Measurements from ENCODE around the gene SOCS3.

Gene SOCS3

GRCh38 chr17:78379131-78379491, 19.2 kb upstream of the SOCS3 start:
- no peak for DNase-seq (ENCODE audit: low spot score in 2 of 2)
- no peak for ATAC-seq
- Mint-ChIP-seq H3K27ac (peak overlapping the region; percentile 96), H3K9me3 (no peaks in the 10 kb centered on the region), H3K4me3 (peak overlapping the region; percentile 97), H3K4me1 (peaks cover 62% of the 10 kb centered on the region), H3K36me3 (peaks cover 44% of the 10 kb centered on the region)

GRCh38 chr17:78378225-78379130, 18.6 kb upstream of the SOCS3 start, which contains the start of gene PGS1:
TSS of gene PGS1 (plus strand) at chr17:78378649. CDS start at chr17:78378666, 17 bp downstream.
- DNase-seq (ENCODE audit: low spot score in 2 of 2) (peak; percentile 81 to 92), ATAC-seq (peak; percentile 61)
- Mint-ChIP-seq H3K27ac (peak within 1 kb of the TSS; percentile 96), H3K9me3 (no peaks in the 10 kb centered on the region), H3K36me3 (peaks cover 38% of the 10 kb centered on the region), H3K4me3 (peak within 1 kb of the TSS; percentile 97), H3K4me1 (peaks cover 56% of the 10 kb centered on the region)

GRCh38 chr17:78377858-78378224, 18.0 kb upstream of the SOCS3 start:
- Mint-ChIP-seq H3K4me1 (peaks cover 50% of the 10 kb centered on the region), H3K9me3 (no peaks in the 10 kb centered on the region), H3K36me3 (peaks cover 32% of the 10 kb centered on the region), H3K27ac (peak overlapping the region; percentile 96), H3K4me3 (peak overlapping the region; percentile 97)
- ATAC-seq: no peak
- peak in 1 of 2 donors; percentile 55 for DNase-seq (ENCODE audit: low spot score in 2 of 2)

GRCh38 chr17:78376161-78376560, 16.3 kb upstream of the SOCS3 start:
- peaks cover 22% of the 10 kb centered on the region for H3K36me3 Mint-ChIP-seq
- H3K27ac Mint-ChIP-seq: no peak overlapping the region
- no peak overlapping the region for H3K4me3 Mint-ChIP-seq
- DNase-seq (ENCODE audit: low spot score in 2 of 2) (no peak), ATAC-seq (no peak)
- peaks cover 33% of the 10 kb centered on the region for H3K4me1 Mint-ChIP-seq
- no peaks in the 10 kb centered on the region for H3K9me3 Mint-ChIP-seq

GRCh38 chr17:78375401-78376151, 15.7 kb upstream of the SOCS3 start:
- Mint-ChIP-seq H3K9me3 (no peaks in the 10 kb centered on the region), H3K4me3 (no peak overlapping the region), H3K4me1 (peaks cover 27% of the 10 kb centered on the region), H3K27ac (no peak overlapping the region), H3K36me3 (peaks cover 17% of the 10 kb centered on the region)
- no peak for DNase-seq (ENCODE audit: low spot score in 2 of 2)
- no peak for ATAC-seq

GRCh38 chr17:78374631-78375274, 14.9 kb upstream of the SOCS3 start:
- Mint-ChIP-seq H3K4me3 (no peak overlapping the region), H3K36me3 (peaks cover 9% of the 10 kb centered on the region), H3K27ac (no peak overlapping the region), H3K4me1 (peaks cover 20% of the 10 kb centered on the region), H3K9me3 (no peaks in the 10 kb centered on the region)
- ATAC-seq: no peak
- no peak for DNase-seq (ENCODE audit: low spot score in 2 of 2)

GRCh38 chr17:78374189-78374588, 14.3 kb upstream of the SOCS3 start:
- no peak for DNase-seq (ENCODE audit: low spot score in 2 of 2)
- no peak overlapping the region for H3K4me3 Mint-ChIP-seq
- peaks cover 17% of the 10 kb centered on the region for H3K4me1 Mint-ChIP-seq
- no peak overlapping the region for H3K27ac Mint-ChIP-seq
- no peak for ATAC-seq
- H3K9me3 Mint-ChIP-seq: no peaks in the 10 kb centered on the region
- peaks cover 5% of the 10 kb centered on the region for H3K36me3 Mint-ChIP-seq

- no peak for ATAC-seq
- no peaks in the 10 kb centered on the region for H3K36me3 Mint-ChIP-seq
- no peak overlapping the region for H3K4me3 Mint-ChIP-seq
Observed at GRCh38 chr17:78372841-78373240, 13.0 kb upstream of the SOCS3 start.

GRCh38 chr17:78371056-78371455, 11.2 kb upstream of the SOCS3 start:
- Mint-ChIP-seq H3K36me3 (no peaks in the 10 kb centered on the region), H3K4me1 (peaks cover 6% of the 10 kb centered on the region), H3K4me3 (no peak overlapping the region), H3K9me3 (no peaks in the 10 kb centered on the region), H3K27ac (no peak overlapping the region)
- no peak for ATAC-seq
- no peak for DNase-seq (ENCODE audit: low spot score in 2 of 2)

More at GRCh38 chr17:78372841-78373240, 13.0 kb upstream of the SOCS3 start:
- peak overlapping the region; percentile 66 for H3K27ac Mint-ChIP-seq
- no peak for DNase-seq (ENCODE audit: low spot score in 2 of 2)
- no peaks in the 10 kb centered on the region for H3K9me3 Mint-ChIP-seq
- H3K4me1 Mint-ChIP-seq: peaks cover 12% of the 10 kb centered on the region

- DNase-seq (ENCODE audit: low spot score in 2 of 2) (no peak), ATAC-seq (no peak)
- Mint-ChIP-seq H3K36me3 (no peaks in the 10 kb centered on the region), H3K27ac (no peak overlapping the region), H3K4me3 (no peak overlapping the region), H3K9me3 (no peaks in the 10 kb centered on the region), H3K4me1 (peaks cover 13% of the 10 kb centered on the region)
Observed at GRCh38 chr17:78369791-78370381, 10.0 kb upstream of the SOCS3 start.

- peaks cover 16% of the 10 kb centered on the region for H3K4me1 Mint-ChIP-seq
- ATAC-seq: no peak
- no peak overlapping the region for H3K27ac Mint-ChIP-seq
Observed at GRCh38 chr17:78368854-78369495, 9.1 kb upstream of the SOCS3 start.

GRCh38 chr17:78368348-78368747, 8.5 kb upstream of the SOCS3 start:
- DNase-seq (ENCODE audit: low spot score in 2 of 2) (no peak), ATAC-seq (no peak)
- Mint-ChIP-seq H3K4me3 (no peak overlapping the region), H3K4me1 (peaks cover 22% of the 10 kb centered on the region), H3K27ac (no peak overlapping the region), H3K9me3 (no peaks in the 10 kb centered on the region), H3K36me3 (no peaks in the 10 kb centered on the region)

More at GRCh38 chr17:78368854-78369495, 9.1 kb upstream of the SOCS3 start:
- Mint-ChIP-seq H3K36me3 (no peaks in the 10 kb centered on the region), H3K9me3 (no peaks in the 10 kb centered on the region), H3K4me3 (no peak overlapping the region)
- DNase-seq (ENCODE audit: low spot score in 2 of 2): no peak

- H3K9me3 Mint-ChIP-seq: no peaks in the 10 kb centered on the region
- no peak overlapping the region for H3K4me3 Mint-ChIP-seq
Observed at GRCh38 chr17:78367193-78367592, 7.3 kb upstream of the SOCS3 start.

GRCh38 chr17:78366109-78366848, 6.4 kb upstream of the SOCS3 start:
- no peak overlapping the region for H3K4me3 Mint-ChIP-seq
- peaks cover 22% of the 10 kb centered on the region for H3K4me1 Mint-ChIP-seq
- ATAC-seq (no peak), DNase-seq (ENCODE audit: low spot score in 2 of 2) (no peak)
- no peaks in the 10 kb centered on the region for H3K36me3 Mint-ChIP-seq
- H3K9me3 Mint-ChIP-seq: no peaks in the 10 kb centered on the region
- H3K27ac Mint-ChIP-seq: no peak overlapping the region

More at GRCh38 chr17:78367193-78367592, 7.3 kb upstream of the SOCS3 start:
- no peak overlapping the region for H3K27ac Mint-ChIP-seq
- DNase-seq (ENCODE audit: low spot score in 2 of 2) (no peak), ATAC-seq (no peak)
- H3K36me3 Mint-ChIP-seq: no peaks in the 10 kb centered on the region
- H3K4me1 Mint-ChIP-seq: peaks cover 22% of the 10 kb centered on the region

All from stimulated activated effector memory CD8-positive, alpha-beta T cell treated with anti-CD3 and anti-CD28 coated beads, Interleukin-12 subunit alpha, Interleukin-12 subunit beta, amount 100 ng/mL, for 72 hours (primary cell).